Right forelimb (tissue), 1 donor: Measurements from ENCODE around the gene PLCB1.

Source experiments
- DNase-seq: peaks from one replicate; pipeline ENCODE4 v3.0.0-alpha.2; 2018

Gene PLCB1

DNA sequence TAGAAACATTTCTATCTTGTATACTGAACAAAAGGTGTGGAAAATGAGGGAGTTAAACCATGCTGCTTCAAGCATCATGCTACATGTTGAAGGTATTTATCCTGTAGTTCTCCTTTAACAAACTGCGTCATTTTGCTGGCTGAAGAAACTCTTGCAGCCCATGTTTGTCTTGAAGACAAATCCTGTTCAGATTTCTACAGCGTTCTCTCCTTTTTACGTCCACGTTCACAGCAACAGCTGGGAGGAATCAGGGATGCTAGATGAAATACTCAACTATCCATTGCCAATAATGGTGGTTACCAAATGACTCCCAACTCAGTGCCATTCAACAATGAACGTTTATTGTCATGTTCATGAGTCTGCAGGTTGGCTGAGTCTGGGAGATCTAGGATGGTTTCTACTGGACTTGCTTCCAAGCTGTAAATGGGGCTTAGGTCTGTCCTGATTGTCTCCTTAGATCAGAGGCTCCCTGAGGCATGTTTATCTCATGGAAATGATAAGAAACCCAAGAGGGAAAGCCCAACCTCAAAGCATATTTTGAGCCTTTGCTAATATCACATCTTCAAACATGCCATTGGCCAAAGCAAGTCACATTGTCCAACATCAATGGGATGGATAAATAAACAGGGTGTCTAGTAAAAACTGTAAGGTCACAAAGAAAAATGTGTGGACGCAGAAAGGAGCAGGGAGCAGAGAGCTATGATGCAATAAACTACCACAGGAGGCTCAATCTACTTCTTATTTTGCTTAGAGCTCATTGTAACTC lies 2.7 kb upstream of the PLCB1 start:
- no peak for DNase-seq

DNA sequence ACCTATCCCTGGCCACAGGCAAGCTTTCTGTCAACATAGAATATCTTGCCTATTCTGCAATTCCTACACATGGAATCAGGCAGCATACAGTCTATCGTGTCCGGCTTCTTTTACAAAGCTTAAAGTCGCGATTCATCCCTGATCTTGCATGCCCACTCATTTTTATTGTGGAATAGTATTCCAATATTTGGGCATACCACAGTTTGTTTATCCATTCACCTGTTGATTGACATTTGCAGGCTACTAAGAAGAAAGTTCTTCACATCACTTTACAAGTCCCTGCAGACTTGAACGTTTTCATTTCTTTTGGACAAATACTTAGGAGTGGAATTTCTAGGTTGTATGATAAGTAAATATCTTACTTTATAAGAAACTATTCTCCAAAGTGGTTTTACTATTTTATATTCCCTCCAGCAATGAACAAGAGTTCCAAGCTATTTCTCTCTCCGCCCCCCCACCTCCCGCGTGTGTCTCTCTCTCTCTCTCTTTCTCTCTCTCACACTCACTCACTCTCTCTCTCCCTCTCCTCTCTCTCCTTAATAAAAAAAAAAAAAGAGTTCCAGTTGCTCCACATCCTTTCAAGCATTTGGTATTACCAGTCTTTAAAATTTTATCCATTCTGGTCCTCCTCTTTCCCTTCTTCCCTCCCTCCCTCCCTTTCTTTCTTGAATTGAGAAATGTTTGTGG lies 1.1 kb upstream of the PLCB1 start:
- DNase-seq = no peak

DNA sequence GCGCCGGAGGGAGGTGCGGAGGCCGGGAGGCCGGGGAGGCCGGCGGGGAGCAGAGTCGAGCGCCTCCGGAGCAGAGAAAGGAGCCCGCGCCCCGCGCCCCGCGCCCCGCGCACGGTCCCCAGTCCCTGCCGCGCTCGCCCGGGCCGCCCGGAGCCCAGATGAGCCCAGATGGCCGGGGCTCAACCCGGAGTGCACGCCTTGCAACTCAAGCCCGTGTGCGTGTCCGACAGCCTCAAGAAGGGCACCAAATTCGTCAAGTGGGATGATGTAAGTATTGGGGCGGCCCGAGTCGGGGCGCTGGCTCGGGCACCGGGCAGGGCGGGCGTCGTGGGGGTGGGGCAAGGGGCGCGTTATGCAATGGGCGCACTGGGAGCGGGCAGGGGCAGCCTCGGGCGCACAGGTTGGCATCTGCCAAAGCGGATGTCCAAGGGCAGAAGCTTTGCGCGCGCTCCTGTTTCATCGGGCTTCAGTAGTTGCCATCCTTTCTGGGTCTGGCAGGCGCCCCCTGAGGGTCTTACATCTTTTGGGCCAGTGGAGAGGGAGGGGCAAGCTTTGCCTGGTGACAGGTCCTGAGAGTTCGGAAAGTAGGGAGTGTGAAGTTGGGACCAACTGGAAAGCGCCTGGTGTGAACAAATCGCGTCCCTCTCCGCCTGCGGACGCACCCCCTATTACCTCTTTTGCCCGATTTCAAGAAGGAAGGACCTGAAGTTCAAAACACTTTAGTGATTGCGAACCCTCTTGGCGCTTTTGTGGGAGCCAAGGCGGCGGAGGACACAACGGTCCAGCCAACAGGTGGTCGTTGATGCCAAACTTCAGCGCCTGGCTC lies 631 bp downstream of the PLCB1 start:
- DNase-seq = no peak

DNA sequence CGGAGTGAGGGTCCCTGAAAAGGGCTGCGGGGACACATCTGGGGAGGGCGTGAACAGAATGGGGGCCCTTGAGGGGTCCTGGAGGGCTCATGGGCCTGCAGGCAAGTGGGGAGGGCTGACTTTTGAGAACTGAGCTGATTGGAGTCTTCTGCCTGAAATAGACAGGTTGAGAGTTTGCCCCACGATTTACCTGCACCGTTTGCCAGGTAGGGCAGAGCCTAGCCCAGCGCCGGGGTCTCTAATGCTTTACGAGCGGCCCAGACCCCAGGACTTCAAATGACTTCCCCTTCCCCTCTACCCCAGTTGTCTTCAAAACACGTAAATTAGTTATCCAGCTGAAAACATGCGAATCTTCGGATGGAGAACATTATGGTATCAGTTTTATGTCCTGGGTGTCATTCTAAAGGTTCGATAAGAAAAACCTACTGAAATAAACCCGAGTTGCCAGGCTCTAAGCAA lies 1.3 kb downstream of the PLCB1 start:
- no peak for DNase-seq

DNA sequence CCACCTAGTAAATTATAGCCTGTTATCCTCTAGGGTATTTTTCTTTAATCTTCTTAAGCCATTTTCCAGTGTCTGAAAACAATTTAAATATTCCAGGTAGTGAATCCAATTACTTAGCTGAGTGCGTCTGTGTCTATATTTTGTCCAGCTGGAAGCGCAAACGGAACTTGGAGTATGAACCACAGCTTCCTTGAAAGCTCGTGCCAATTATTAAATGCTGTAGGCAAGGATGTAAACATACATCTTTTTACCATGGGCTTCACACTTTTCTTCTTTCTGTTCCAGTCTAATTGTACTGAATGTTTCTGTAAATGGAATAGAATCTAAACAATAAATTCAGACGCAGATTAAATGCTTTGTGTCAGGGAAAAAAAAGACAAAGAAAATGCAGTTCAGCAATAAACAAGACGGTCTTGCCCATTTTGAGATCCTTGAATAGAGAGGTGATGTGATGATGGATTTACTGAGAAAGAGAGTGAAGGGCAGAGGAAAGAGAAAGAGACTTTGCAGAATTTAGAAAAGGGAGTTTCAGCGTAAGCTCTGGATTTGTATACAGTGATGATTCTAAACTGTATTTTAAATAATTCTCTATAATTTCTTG lies 1.9 kb downstream of the PLCB1 start:
- DNase-seq = no peak

DNA sequence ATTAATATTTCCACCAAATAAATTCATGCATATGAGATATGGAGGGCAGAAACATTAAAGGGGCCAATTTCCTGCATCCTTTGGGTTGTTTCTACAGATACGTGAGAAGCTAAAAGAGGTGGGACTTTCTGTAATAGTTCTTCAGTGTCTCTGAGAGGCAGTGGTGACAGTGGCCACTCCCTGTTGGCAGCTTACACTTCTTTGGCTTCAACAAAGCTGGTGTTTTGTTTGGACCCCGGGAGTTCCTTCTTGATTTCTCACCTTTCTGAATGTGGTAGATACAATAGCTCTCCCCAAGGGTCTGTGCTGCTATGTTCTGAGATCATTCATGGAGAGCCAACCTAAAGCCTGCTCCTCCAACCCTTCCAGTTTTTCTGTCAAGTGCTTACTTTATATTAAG lies 7.8 kb downstream of the PLCB1 start:
- DNase-seq = no peak

DNA sequence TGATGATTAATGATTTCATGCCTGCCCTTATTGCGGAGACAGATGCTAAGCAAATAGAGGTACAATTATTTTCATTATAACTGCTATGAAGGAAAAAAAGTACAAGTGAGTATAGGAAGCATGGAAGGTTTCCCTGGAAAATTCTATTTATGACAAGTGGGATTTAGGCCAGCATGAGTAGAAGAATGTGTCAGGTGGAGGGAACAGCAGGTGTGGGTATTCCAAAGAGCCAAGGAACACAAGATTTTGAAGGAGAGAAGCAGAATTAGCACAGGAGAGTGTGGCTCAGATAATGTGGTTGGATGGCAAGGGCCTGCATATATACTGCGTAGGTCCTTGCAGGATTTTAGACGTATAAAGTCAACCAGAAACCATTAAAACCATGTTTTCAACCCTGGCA lies 11.4 kb downstream of the PLCB1 start:
- no peak for DNase-seq

DNA sequence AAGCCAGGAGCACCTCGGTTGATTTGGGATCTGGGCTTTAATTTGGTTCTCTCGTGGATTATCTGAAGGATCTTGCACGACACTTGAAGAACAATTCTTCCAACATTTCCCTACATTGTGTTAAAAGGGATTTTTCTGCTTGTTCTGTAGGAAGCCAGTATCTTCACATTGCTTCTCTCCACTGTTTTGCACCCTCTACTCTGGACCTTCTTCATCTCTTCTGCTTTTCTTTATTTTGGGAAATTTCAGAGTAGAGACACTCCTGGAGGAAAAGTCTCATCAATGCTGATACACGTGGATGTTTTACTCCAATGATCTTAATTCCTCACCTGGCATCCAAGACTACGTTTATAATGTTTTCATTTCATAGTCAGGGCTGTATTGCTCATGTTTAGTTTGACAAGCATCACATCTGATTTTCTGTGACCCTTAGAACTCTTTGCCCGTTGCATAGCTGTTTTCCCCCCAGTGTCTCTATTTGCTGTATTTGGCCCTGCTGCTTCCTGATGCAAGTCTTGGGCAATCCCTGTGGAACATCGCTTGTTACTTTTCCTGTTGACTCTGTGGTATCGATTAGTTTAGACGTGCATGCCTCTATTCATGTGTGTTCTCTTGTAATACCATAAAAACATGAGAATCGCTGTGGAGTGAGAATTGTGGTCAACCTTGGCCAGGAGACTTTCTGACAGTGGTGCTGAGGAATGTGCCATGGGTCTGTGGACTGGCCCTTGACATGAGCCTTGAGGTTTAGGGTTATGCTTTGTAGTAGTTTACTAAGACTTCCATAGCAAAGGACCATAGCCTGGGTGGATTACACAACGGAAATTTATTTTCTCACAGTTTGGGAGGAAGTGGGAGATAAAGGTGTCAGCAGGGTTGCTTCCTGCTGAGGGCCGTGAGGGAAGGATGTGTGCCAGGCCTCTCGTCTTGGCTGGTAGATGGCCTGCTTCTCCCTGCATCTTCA lies 12.5 kb downstream of the PLCB1 start:
- no peak for DNase-seq

DNA sequence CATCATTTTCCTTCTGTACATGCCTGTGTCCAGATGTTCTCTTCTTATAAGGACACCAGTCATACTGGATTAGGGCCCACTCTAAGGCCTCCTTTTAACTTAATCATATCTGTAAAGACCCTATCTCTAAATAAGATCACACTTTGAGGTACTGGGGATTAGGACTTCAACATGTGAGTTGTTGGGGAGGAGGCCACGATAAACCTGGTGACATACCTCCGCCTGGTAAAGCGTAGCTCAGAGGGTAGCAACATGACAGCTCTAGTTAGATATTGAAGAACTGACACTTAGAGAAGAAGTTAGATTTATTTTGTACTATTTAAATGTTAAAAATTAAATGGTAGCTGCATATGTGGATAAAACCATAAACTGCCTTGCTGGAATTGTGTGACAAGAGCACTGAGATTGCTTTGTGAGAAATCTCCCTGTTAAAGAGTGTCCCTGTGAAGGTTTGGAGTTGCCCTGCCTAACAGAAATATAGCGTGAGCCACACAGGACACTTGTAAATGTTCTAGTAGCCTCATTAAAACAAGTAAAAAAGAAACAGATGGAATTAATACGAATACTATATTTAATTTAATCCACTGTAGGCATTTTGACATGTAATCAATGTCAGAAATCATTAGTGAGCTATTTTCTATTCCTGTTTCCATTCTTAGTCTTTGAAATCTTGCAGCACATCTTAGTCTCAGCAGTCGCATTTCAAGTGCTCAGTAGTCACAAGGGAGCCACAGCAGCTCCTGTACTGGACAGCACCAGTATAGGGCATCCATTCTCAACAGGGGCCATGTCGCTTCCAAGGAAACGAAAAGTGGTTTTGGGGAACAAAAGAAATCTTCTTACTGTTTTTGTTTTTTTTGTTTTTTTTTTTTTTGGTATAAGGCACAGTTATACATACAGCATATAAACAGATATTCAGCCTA lies 13.4 kb downstream of the PLCB1 start:
- no peak for DNase-seq

DNA sequence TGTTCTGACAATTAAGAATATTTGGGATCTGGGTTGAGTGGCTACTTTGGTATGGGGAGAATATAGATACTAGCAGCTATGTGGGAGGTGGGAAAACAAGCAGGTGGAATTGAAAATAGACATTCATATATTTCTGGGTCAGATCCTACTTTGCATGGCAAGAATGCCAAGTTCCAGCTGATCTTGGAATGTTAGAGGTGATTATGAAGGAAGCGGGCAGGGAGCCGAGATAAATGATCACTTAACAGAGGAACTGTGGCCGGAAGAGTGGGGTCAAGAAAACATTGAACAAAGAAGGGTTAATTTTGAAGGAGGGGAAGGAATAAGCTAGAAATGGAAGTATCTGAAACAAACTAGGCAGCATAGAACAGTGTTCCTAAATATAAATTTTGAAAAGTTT lies 15.4 kb downstream of the PLCB1 start:
- no peak for DNase-seq

DNA sequence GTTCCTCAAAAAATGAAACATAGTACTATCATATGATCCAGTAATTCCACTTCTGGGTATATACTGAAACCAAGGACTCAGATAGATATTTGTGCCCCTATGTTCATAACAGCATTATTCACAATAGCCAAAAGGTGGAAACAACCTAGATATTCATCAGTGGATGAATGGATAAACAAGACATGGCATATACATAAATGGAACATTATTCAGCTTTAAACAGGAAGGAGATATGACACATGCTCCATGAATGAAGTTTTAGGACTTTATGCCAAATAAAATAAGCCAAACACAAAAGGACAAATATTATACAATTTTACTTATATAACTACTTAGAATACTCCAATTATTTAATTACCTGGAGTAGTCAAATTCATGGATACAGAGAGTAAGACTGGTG lies 16.4 kb downstream of the PLCB1 start:
- no peak for DNase-seq

DNA sequence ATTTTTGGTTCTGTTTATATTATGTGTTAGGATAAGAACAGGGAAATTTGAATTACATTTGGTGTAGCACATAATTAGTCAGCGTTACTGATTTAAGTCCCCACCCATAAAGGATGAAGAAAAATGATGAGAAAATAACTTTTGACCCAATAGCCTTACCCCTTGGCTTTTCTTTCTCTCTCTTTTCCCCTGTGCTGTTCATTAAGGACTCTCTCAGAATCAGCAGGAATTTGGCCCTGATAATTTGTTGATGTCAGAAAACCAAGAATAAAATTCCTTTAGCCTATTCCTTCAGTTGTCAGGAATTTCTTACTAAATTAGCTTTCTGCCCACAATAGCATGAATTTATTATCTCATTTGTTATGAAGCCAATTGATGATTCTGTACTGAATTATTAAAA lies 18.5 kb downstream of the PLCB1 start:
- no peak for DNase-seq

DNA sequence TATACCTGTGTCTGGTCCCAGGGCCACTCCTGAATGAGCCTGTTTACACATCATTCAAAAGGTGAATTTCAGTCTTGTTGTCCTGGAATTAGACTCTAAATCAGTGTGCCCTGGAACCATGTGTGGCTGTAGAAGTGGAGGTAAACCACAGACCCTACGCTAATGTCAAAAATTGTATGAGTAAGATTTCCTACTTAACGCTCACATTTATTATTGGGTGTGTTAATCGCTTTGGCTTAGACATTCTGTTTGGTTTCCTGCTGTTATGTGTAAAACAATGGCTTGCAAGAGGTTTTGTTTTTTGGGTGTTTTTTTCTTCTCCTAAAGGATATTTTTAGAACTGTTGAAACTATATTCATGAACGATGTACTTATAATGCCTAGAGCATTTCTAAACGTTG lies 19.3 kb downstream of the PLCB1 start:
- no peak for DNase-seq

DNA sequence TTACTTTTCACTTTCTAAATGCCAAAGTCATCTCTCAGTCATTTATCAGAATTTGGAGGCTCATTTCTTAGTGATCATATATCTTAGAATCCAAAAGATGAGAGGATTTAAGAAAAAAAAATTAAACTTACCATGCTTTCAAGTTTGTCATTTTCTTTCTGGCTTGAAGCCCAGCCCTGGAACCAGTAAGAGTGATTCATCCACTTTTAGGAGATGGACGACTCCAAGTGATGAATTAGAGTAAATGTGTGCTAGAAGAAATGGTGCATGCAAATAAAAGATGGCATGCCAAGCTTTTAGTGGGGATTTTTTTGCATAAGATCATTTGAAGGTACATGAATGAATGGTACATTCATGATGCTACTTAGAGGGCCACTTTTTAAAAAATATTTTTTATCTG lies 20.1 kb downstream of the PLCB1 start:
- DNase-seq = no peak

DNA sequence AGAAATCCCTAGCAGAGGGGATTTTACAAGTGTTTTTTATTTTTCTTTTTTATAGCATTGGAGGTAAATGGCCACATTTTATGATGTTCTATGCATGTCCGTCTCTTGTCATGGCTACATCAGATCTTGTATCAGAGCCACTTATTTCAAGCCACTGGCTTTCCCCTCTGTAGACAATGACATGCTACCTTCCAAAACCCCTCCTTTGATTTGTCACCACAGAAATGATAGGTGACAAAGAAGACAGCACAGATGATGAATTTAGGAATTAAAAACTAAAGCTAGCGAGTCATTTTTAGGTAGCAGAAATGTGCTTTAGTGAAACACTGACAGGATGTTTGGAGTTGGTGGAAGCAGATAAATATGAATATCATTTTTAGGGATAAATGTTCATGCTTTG lies 20.8 kb downstream of the PLCB1 start:
- DNase-seq = no peak

DNA sequence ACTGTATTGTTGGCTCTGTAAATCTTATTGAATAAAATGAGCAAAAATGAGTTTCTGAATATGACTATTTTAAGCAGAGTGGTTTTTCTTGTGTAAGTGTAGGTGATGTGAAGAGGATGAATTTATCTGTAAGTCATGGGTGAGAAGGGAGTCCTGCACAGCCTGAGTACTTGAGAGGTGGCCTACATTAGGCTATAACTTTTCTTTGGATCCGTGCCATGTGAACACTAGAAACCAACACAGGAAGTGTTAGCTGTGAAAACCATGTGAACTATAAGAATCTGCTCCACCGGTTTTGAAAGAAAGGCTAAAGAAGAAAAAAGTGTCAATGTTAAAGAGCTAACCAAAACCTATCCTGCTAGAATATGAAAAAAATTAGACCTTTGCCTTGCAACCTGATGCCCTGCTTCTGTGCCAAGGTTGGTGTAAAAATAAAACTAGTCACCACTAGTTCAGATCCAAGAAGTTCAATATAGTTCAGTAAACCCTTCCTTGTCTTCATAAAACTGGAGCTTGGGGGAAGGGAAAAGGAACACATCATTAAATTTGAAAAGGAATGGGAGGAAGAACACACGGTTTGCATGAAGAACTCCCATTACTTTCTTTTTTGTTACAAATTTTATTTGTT lies 21.3 kb downstream of the PLCB1 start:
- no peak for DNase-seq

DNA sequence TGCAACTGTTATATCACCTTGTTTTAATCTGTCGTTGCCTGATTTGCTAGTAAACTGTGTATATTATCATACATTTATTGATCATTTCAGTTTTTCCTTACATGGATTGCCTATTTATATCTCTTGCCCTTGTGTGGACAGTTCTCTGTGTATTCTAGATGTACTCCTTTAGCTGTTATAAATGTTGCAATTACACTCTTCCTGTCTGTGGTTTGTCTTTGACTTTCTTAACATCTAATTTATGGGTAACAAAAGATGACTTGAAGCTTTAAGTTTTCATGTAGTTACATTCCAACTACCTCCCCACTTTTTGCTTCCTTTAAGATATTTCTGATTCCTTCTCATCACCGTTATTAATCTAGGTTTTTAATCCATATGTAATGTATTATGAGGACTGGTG lies 22.6 kb downstream of the PLCB1 start:
- no peak for DNase-seq

DNA sequence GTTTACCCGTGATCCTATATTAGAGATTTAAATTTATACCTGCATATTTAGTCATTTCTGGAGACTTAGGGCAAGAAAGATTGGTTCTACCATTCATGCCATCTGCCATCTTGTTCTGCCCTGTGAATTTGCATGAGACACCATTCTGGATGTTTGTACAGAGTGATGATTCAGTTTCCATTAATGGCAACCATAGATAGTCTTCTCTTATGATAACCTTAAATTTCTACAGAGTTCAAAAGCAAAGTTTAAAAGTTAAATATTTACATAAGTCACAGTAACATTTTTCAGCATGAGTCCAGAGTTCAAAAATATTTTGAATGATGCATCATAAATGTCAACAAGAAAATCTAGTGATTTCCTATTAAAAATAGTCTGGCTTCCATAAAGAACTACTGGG lies 23.2 kb downstream of the PLCB1 start:
- no peak for DNase-seq

DNA sequence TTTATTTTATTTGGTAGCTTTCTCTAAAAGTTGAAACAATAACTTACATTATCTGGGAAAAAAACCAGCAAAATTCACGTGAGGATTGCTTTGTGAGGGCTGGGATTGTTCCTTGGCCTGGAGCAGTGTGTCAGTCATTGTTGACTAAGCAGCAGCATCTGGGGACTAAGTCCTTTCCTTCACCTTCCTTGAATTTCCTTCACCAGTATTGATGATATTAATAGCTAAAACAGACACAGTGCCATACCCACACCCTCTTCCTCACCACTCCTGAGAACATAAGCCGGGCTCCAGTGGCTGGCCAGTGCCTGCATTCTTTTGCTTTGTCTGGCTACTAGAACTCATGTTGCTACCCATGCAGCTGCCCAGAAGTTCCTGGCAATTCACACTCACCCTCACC lies 23.7 kb downstream of the PLCB1 start:
- DNase-seq = no peak
